ENCODE data around the gene TEKTIP1. TPM values are rescaled to one million over a fixed set of nuclear protein-coding genes. Genes with fewer than 3 reads are reported as not detected.

TEKTIP1 gene
- total and polyA plus RNA-seq, 9 of the 15 experiments (the other 6 are each of a cell fraction or from before 2014, with no cell fraction given), result 0.66 TPM; not detected in 8

DNA sequence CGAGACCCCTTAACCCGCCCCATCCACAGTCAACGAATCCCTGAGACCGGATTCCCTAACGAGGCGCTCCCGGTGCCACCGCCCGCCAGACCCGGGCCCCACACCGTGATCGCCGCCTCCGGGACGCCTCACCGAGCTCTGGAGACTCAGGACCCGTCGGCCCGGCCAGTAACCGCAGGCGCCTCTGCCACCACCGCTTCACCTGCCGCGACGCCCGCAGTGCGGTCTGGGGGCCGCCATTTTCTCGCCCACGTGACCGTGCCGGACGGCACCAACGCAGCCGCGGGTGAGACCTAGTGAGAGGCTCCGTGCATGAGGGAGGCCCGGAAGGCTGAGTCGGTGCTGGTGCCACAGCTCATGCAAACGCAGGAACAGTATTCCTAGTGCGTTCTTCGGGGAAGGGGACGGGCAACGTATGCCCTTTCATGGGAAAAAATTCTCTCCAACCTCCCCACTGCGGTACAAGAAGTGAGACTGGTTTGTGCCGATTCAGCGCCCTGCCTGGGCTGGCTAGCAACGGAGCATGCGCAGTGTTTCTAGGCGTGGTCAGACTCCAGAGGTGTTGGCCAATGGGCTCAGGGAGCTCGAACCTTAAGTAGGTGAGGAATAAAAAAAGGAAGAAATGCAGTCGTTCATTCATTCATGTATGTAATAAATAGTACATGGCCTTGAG is 38.4 kb upstream of the TEKTIP1 start, which contains the start of gene DOHH (continued):
- TF ChIP-seq MAFF (IDR thresholded peaks at IDR 0.05; ENCODE audit: low read length) (peak; percentile 84), SMAD3 (CRISPR knock-in tag; conservative IDR thresholded peaks at IDR 0.05) (no peak), PHTF2 (CRISPR knock-in tag; IDR thresholded peaks at IDR 0.05) (no peak), U2AF1 (optimal IDR thresholded peaks at IDR 0.05; ENCODE audit: low read depth, low read length) (no peak), ZBTB7A (IDR thresholded peaks at IDR 0.05; ENCODE audit: borderline replicate concordance, control insufficient read depth, low read depth, low read length) (no peak), STAT5B (CRISPR knock-in tag; IDR thresholded peaks at IDR 0.05) (no peak), HMG20A (CRISPR knock-in tag; conservative IDR thresholded peaks at IDR 0.05) (no peak)
- TF ChIP-seq, protein P1, sequence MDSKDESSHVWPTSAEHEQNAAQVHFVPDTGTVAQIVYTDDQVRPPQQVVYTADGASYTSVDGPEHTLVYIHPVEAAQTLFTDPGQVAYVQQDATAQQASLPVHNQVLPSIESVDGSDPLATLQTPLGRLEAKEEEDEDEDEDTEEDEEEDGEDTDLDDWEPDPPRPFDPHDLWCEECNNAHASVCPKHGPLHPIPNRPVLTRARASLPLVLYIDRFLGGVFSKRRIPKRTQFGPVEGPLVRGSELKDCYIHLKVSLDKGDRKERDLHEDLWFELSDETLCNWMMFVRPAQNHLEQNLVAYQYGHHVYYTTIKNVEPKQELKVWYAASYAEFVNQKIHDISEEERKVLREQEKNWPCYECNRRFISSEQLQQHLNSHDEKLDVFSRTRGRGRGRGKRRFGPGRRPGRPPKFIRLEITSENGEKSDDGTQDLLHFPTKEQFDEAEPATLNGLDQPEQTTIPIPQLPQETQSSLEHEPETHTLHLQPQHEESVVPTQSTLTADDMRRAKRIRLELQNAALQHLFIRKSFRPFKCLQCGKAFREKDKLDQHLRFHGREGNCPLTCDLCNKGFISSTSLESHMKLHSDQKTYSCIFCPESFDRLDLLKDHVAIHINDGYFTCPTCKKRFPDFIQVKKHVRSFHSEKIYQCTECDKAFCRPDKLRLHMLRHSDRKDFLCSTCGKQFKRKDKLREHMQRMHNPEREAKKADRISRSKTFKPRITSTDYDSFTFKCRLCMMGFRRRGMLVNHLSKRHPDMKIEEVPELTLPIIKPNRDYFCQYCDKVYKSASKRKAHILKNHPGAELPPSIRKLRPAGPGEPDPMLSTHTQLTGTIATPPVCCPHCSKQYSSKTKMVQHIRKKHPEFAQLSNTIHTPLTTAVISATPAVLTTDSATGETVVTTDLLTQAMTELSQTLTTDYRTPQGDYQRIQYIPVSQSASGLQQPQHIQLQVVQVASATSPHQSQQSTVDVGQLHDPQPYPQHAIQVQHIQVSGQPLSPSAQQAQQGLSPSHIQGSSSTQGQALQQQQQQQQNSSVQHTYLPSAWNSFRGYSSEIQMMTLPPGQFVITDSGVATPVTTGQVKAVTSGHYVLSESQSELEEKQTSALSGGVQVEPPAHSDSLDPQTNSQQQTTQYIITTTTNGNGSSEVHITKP (IDR thresholded peaks at IDR 0.05; ENCODE audit: partially characterized antibody), result peak; percentile 100
- TF ChIP-seq, protein P2, sequence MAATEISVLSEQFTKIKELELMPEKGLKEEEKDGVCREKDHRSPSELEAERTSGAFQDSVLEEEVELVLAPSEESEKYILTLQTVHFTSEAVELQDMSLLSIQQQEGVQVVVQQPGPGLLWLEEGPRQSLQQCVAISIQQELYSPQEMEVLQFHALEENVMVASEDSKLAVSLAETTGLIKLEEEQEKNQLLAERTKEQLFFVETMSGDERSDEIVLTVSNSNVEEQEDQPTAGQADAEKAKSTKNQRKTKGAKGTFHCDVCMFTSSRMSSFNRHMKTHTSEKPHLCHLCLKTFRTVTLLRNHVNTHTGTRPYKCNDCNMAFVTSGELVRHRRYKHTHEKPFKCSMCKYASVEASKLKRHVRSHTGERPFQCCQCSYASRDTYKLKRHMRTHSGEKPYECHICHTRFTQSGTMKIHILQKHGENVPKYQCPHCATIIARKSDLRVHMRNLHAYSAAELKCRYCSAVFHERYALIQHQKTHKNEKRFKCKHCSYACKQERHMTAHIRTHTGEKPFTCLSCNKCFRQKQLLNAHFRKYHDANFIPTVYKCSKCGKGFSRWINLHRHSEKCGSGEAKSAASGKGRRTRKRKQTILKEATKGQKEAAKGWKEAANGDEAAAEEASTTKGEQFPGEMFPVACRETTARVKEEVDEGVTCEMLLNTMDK (IDR thresholded peaks at IDR 0.05; ENCODE audit: borderline replicate concordance, insufficient read depth, low read depth, low read length, poor library complexity, severe bottlenecking), result no peak
- TF ChIP-seq, protein P3, sequence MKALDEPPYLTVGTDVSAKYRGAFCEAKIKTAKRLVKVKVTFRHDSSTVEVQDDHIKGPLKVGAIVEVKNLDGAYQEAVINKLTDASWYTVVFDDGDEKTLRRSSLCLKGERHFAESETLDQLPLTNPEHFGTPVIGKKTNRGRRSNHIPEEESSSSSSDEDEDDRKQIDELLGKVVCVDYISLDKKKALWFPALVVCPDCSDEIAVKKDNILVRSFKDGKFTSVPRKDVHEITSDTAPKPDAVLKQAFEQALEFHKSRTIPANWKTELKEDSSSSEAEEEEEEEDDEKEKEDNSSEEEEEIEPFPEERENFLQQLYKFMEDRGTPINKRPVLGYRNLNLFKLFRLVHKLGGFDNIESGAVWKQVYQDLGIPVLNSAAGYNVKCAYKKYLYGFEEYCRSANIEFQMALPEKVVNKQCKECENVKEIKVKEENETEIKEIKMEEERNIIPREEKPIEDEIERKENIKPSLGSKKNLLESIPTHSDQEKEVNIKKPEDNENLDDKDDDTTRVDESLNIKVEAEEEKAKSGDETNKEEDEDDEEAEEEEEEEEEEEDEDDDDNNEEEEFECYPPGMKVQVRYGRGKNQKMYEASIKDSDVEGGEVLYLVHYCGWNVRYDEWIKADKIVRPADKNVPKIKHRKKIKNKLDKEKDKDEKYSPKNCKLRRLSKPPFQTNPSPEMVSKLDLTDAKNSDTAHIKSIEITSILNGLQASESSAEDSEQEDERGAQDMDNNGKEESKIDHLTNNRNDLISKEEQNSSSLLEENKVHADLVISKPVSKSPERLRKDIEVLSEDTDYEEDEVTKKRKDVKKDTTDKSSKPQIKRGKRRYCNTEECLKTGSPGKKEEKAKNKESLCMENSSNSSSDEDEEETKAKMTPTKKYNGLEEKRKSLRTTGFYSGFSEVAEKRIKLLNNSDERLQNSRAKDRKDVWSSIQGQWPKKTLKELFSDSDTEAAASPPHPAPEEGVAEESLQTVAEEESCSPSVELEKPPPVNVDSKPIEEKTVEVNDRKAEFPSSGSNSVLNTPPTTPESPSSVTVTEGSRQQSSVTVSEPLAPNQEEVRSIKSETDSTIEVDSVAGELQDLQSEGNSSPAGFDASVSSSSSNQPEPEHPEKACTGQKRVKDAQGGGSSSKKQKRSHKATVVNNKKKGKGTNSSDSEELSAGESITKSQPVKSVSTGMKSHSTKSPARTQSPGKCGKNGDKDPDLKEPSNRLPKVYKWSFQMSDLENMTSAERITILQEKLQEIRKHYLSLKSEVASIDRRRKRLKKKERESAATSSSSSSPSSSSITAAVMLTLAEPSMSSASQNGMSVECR (CRISPR knock-in tag; IDR thresholded peaks at IDR 0.05), result peak; percentile 98
- TF ChIP-seq, protein P4, sequence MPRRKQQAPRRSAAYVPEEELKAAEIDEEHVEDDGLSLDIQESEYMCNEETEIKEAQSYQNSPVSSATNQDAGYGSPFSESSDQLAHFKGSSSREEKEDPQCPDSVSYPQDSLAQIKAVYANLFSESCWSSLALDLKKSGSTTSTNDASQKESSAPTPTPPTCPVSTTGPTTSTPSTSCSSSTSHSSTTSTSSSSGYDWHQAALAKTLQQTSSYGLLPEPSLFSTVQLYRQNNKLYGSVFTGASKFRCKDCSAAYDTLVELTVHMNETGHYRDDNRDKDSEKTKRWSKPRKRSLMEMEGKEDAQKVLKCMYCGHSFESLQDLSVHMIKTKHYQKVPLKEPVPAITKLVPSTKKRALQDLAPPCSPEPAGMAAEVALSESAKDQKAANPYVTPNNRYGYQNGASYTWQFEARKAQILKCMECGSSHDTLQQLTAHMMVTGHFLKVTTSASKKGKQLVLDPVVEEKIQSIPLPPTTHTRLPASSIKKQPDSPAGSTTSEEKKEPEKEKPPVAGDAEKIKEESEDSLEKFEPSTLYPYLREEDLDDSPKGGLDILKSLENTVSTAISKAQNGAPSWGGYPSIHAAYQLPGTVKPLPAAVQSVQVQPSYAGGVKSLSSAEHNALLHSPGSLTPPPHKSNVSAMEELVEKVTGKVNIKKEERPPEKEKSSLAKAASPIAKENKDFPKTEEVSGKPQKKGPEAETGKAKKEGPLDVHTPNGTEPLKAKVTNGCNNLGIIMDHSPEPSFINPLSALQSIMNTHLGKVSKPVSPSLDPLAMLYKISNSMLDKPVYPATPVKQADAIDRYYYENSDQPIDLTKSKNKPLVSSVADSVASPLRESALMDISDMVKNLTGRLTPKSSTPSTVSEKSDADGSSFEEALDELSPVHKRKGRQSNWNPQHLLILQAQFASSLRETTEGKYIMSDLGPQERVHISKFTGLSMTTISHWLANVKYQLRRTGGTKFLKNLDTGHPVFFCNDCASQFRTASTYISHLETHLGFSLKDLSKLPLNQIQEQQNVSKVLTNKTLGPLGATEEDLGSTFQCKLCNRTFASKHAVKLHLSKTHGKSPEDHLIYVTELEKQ (CRISPR knock-in tag; IDR thresholded peaks at IDR 0.05), result 0 out of 2 replicates have a peak, but pooled peaks have one; percentile 18

Measured in K562 (cell line).